SU-DHL-6 (cell line): ENCODE data around the gene FANK1.
"Not testable (repeated sequence)": the region's sequence is repeated elsewhere in the genome, so short reads cannot be mapped to it uniquely, and the experiment has no call there.

ENCODE experiments used
- CTCF ChIP-seq: fragments of 200-600 bp; sonication (generic); IDR thresholded peaks from one replicate; pipeline ENCODE4 v1.5.1; 2017; ENCODE audit warnings: antibody characterized with exemption, mild to moderate bottlenecking, low read length, moderate library complexity; ENCODE audit not compliant: insufficient read depth, poor library complexity, severe bottlenecking
- EZH2phosphoT487 ChIP-seq: fragments of 200-600 bp; sonication (generic), shearing (Covaris generic); conservative IDR thresholded peaks from 2 replicates; pipeline ENCODE4 v1.6.1; 2018; ENCODE audit warnings: mild to moderate bottlenecking, antibody characterized with exemption, low read length, moderate library complexity, mixed read lengths

- TF ChIP-seq CTCF, EZH2phosphoT487: not testable (repeated sequence)
Observed at GRCh38 chr10:125917704-125918361, 21.5 kb downstream of the FANK1 start.
